Measurements from ENCODE around the gene PEDS1. TPM values are rescaled to one million over a fixed set of nuclear protein-coding genes. Genes with fewer than 3 reads are reported as not detected.

PEDS1 gene
- total and polyA plus RNA-seq, 2 of the 8 experiments (the other 6 are each of a cell fraction or from before 2014, with no cell fraction given) = 28.9 to 75.9 TPM

- Histone ChIP-seq H3K9me3 (ENCODE audit: insufficient read depth in 2 of 2, low read depth in 1 of 2, low read length in 1 of 2) (no peaks in the 10 kb centered on the region), H2BK20ac (ENCODE audit: low read length) (no peak overlapping the region), H3K27me3 (replicated peaks in 1 of 4; ENCODE audit: control insufficient read depth in 3 of 4, extremely low read depth in 1 of 4, insufficient read depth in 3 of 4, low read length in 3 of 4) (no peaks in the 10 kb centered on the region), H2BK15ac (ENCODE audit: low read length) (0 out of 2 replicates have a peak overlapping the region, but pooled peaks have one; percentile 34), H3K4me1 (replicated peaks in 1 of 4; ENCODE audit: control insufficient read depth in 3 of 4, insufficient read depth in 4 of 4, low read length in 3 of 4) (peaks cover 0 to 5% (median 1%) of the 10 kb centered on the region in 4 experiments; a peak in 3 of 7 replicates), H3K4ac (replicated peaks; ENCODE audit: insufficient read length, low read depth, low read length) (no peak overlapping the region), H3K79me1 (ENCODE audit: low read depth, low read length) (no peaks in the 10 kb centered on the region), H2BK12ac (ENCODE audit: low read depth, low read length) (no peak overlapping the region), H3K36me3 (ENCODE audit: control insufficient read depth in 2 of 4, insufficient read depth in 4 of 4, low read length in 3 of 4) (peaks cover 0 to 6% (median 4%) of the 10 kb centered on the region in 4 experiments; a peak in 6 of 8 replicates), H3K56ac (replicated peaks; ENCODE audit: insufficient read length, low read depth, low read length) (no peak overlapping the region), H2AK5ac (ENCODE audit: low read depth, low read length) (no peak overlapping the region), H4K20me1 (replicated peaks in 1 of 2; ENCODE audit: control insufficient read depth in 1 of 2, insufficient read depth in 2 of 2, low read length in 2 of 2) (peaks cover 0 to 3% of the 10 kb centered on the region in 2 experiments), H2AFZ (ENCODE audit: low read length) (no peak overlapping the region), H4K91ac (replicated peaks; ENCODE audit: insufficient read length, low read length) (no peak overlapping the region), H3K9ac (replicated peaks in 1 of 4; ENCODE audit: extremely low read depth in 1 of 4, low read depth in 3 of 4, low read length in 3 of 4) (0 out of 7 replicates have a peak overlapping the region, but pooled peaks of 1 of the 4 experiments have one; percentile 14), H3K23me2 (ENCODE audit: low read depth, low read length) (no peaks in the 10 kb centered on the region), H2BK120ac (replicated peaks; ENCODE audit: low read depth, low read length) (no peak overlapping the region), H3K4me3 (ENCODE audit: extremely low read depth in 1 of 4, insufficient read depth in 2 of 4, low read depth in 3 of 4, low read length in 4 of 4) (no peak overlapping the region), H3K27ac (ENCODE audit: low read depth, low read length) (no peak overlapping the region), H3K18ac (ENCODE audit: extremely low read depth, low read length) (no peak overlapping the region), H3K79me2 (ENCODE audit: control insufficient read depth in 1 of 2, insufficient read depth in 2 of 2, low read length in 2 of 2) (no peaks in the 10 kb centered on the region), H3K14ac (ENCODE audit: insufficient read length) (no peak overlapping the region), H2BK5ac (ENCODE audit: low read depth, low read length) (no peak overlapping the region), H4K8ac (ENCODE audit: extremely low read depth, insufficient read depth, low read length) (no peak overlapping the region; the same call in 1 of the 2 replicates), H3K23ac (ENCODE audit: insufficient read length) (no peak overlapping the region), H4K5ac (ENCODE audit: insufficient read length, low read depth, low read length) (no peak overlapping the region), H3K4me2 (ENCODE audit: insufficient read depth in 1 of 2, low read depth in 2 of 2, low read length in 2 of 2) (no peak overlapping the region)
- CTCF ChIA-PET (ENCODE audit: partially characterized antibody) = interaction anchor here (0.5 to 13.0 kb wide), 32 partner anchors 9 to 456 kb away, joined by 3 to 208 read pairs (median 4); partner anchors contain the start of genes PEDS1 and UBE2V1
- no peak for FAIRE-seq
- peak; percentile 56 to 66 for DNase-seq (ENCODE audit: low read depth in 1 of 2, low spot score in 2 of 2)
- POLR2A ChIA-PET (ENCODE audit: partially characterized antibody) = interaction anchor here (0.6 to 4.3 kb wide), 20 partner anchors 11 to 247 kb away, joined by 3 to 27 read pairs (median 5); partner anchors contain the start of gene PEDS1
- 65% methylated on average over 9 of the region's 9 CpGs; no CpG with 5 or more reads in 1 of the 2 experiments for WGBS, 2 experiments (ENCODE audit: extremely low coverage in 1 of 2, insufficient coverage in 1 of 2, insufficient read length in 1 of 2, insufficient replicate concordance in 2 of 2, low coverage in 1 of 2, low lambda C conversion rate in 2 of 2, missing lambda C conversion rate in 1 of 2)
- TF ChIP-seq E2F6 (IDR thresholded peaks at IDR 0.05) (no peak), GABPA (IDR thresholded peaks at IDR 0.05; ENCODE audit: borderline replicate concordance, insufficient read depth, low read length) (0 out of 2 replicates have a peak, but pooled peaks have one; percentile 15), CTCF (IDR thresholded peaks at IDR 0.05; ENCODE audit: control extremely low read depth in 1 of 3, insufficient read depth in 1 of 3, low read depth in 1 of 3, low read length in 3 of 3) (peak; percentile 96 to 100 (median 97)), PHF8 (conservative IDR thresholded peaks at IDR 0.05; ENCODE audit: low read depth, low read length) (no peak), MAX (IDR thresholded peaks at IDR 0.05) (peak; percentile 42; the same call in 1 of the 2 replicates), BACH1 (IDR thresholded peaks at IDR 0.05; ENCODE audit: low read length) (no peak)
Observed at GRCh38 chr20:50120935-50121693, 32.4 kb downstream of the PEDS1 start.
